Aorta (tissue), 5 donors: ENCODE results near the gene AGRN. TPM values are rescaled to one million over a fixed set of nuclear protein-coding genes. Genes with fewer than 3 reads are reported as not detected.
A peak's percentile ranks its signal among the peaks of the same experiment; 100 is the strongest.
"Not testable (repeated sequence)": the region's sequence is repeated elsewhere in the genome, so short reads cannot be mapped to it uniquely, and the experiment has no call there.

Experiments used
- ATAC-seq: fragments of 200-7000 bp; cut with Tn5 transposase; one replicate; pipeline ENCODE4 v1.9.1; 2022; ENCODE audit warnings: moderate library complexity; ENCODE audit not compliant: low FRiP score
- DNase-seq, 2 donors: peaks; one replicate each; pipeline ENCODE4 v3.0.0-alpha.2; 2020
- H3K27ac ChIP-seq, 2 donors: one replicate each; pipeline ENCODE4 v1.5.1; 2013; ENCODE audit warnings: low read length in 2 of 2, mild to moderate bottlenecking in 2 of 2, moderate library complexity in 2 of 2, control low read depth in 1 of 2, inconsistent platforms in 1 of 2, low read depth in 1 of 2
- H3K27me3 ChIP-seq, 2 donors: one replicate each; pipeline ENCODE4 v1.6.1; 2013; ENCODE audit warnings: control low read depth in 1 of 2, low read length in 1 of 2, mild to moderate bottlenecking in 1 of 2, moderate library complexity in 1 of 2; ENCODE audit not compliant: insufficient read depth in 2 of 2, control insufficient read depth in 1 of 2
- H3K36me3 ChIP-seq, 2 donors: one replicate each; pipeline ENCODE4 v1.6.1; 2013; ENCODE audit warnings: control low read depth in 1 of 2, low read length in 1 of 2, mild to moderate bottlenecking in 1 of 2; ENCODE audit not compliant: insufficient read depth in 2 of 2, control insufficient read depth in 1 of 2
- H3K4me1 ChIP-seq, 2 donors: one replicate each; pipeline ENCODE4 v1.6.1; 2013; ENCODE audit warnings: low read length in 2 of 2, control low read depth in 1 of 2, mild to moderate bottlenecking in 1 of 2, moderate library complexity in 1 of 2; ENCODE audit not compliant: insufficient read depth in 2 of 2, control insufficient read depth in 1 of 2
- H3K4me3 ChIP-seq, 2 donors: one replicate each; pipeline ENCODE4 v1.5.1; 2013; ENCODE audit warnings: low read length in 2 of 2, control low read depth in 1 of 2, mild to moderate bottlenecking in 1 of 2
- H3K9me3 ChIP-seq: one replicate; pipeline ENCODE4 v1.6.1; 2013; ENCODE audit warnings: mild to moderate bottlenecking, low read length; ENCODE audit not compliant: control insufficient read depth
- WGBS, 2 donors: extraction: QIAGEN DNeasy Blood & Tissue Kit; methylation state at CpG; one replicate each; pipeline ENCODE4 v1.1.7; 2013; 5-methylcytosine and 5-hydroxymethylcytosine counted together
- intact Hi-C, 2 donors: fragments of 100-400 bp; cut with DNase I; formaldehyde crosslinking; loops; one replicate each; pipeline versions ENCODE4 v1.14.2 to v1.15.0; 2022
- polyA plus RNA-seq, 2 donors: library from polyadenylated mRNA; stranded (reverse); fragments of 200-250 nt; gene quantifications; one replicate each; pipeline ENCODE4 v1.2.3, GENCODE V29; 2013
- total RNA-seq, 2 donors: library from RNA; stranded (reverse); fragmentation: NEBNext Ultra II Directional; extraction: Animal tissue kit (Norgen Biotek cat#: 25700); gene quantifications; one replicate each; pipeline ENCODE4 v1.2.1, GENCODE V29; 2021
- donor health status: healthy with polysubstance abuse.
- donor health status: Bipolar disorder and iron deficiency.
- donor health status: DM: no; HTN: no; CAD: no.
- donor health status: DM: no; HTN: no; CAD: no.
- donor health status: DM: yes; HTN: yes; CAD: no.

AGRN gene
- total and polyA plus RNA-seq, 4 donors = 4.3 to 38.6 (median 22.6) TPM

DNA sequence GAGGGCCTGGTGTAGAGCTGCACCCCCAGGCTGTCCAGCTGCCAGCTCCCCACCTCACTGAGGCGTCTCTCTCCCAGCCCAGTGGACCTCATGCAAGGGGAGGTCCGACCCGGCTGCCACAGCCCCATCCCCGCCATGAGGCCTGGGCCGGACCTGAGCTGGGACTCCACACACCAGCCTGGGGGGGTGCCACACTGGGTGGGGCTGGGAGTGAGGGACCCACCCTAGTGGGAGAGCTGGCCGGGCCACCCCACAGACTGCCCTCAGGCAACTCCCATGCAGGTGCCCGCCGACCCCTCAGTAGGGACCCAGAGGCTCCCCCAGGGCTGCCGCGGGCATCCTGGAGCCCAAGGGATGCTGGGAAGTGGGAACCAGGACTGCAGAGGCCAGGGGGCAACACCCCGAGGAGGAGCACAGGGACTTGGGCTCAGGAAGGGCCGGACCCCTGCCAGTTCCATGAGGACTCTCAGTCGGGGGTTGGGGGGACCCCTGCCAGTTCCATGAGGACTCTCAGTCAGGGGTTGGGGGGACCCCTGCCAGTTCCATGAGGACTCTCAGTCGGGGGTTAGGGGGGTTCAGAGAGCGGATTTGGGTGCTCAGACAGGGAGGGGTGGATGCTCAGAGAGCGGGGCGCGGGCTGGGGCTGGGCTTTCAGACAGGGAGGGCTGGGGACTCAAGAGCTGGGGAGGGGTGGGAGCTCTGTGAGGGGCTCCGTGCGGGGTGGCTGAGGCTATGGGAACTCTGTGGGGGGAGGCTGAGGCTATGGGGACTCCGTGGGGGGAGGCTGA lies 55.4 kb downstream of the AGRN start:
- no peak overlapping the region for H3K4me3 ChIP-seq
- H3K27me3 ChIP-seq = no peaks in the 10 kb centered on the region
- ATAC-seq (no peak), DNase-seq (peak; percentile 41 to 74)
- WGBS, 2 donors = 59 to 61% methylated on average over 17 to 21 of the region's 21 CpGs
- no peak overlapping the region for H3K27ac ChIP-seq
- H3K36me3 ChIP-seq = no peaks in the 10 kb centered on the region
- intact Hi-C loops = no loop called here
- H3K4me1 ChIP-seq = no peaks in the 10 kb centered on the region
- no peaks in the 10 kb centered on the region for H3K9me3 ChIP-seq

DNA sequence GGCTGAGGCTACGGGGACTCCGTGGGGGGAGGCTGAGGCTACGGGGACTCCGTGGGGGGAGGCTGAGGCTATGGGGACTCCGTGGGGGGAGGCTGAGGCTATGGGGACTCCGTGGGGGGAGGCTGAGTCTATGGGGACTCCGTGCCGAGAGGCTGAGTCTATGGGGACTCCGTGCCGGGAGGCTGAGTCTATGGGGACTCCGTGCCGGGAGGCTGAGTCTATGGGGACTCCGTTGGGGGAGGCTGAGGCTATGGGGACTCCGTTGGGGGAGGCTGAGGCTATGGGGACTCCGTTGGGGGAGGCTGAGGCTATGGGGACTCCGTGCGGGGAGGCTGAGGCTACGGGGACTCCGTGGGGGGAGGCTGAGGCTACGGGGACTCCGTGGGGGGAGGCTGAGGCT lies 57.5 kb downstream of the AGRN start:
- not testable (repeated sequence) for DNase-seq

DNA sequence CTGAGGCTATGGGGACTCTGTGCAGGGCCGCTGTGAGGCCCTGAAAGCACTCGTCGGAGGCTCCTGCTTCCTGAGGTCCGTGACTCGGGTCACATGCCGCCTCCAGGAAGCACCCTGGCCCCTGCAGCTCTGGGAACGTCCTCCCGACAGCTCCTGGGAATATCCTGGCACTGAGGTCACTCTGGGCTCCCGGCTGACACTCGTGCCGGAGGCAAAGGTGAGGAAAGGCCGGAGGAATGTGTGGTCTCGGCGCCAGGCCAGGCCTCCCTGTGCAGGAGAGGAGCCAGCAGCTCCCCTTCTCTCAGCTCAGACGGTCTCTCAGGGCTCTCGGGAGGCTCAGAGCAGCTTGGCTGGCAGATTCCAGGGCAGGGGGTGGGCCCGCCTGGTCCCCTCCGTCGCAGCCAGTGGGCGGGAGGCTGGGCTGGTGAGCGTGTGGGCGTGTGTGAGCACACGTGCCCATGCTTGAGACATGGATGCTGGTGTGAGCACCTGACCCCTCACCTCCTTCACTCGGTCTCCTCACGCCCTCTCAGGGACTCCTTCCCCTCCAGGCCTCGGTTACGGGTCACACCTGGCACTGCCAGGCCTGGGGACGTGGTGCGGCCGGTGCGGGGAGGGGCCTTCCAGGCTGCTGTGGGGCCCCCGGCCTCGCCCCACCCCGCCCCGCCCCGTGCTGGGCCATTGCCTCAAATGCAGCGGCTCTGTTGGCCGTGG lies 59.6 kb downstream of the AGRN start:
- Histone ChIP-seq H3K4me1 (no peaks in the 10 kb centered on the region), H3K4me3 (no peak overlapping the region), H3K27me3 (no peaks in the 10 kb centered on the region), H3K36me3 (no peaks in the 10 kb centered on the region), H3K27ac (no peak overlapping the region), H3K9me3 (no peaks in the 10 kb centered on the region)
- DNase-seq = peak; percentile 62 to 84
- ATAC-seq = peak; percentile 73
- intact Hi-C loops = no loop called here
- WGBS, 2 donors = 0 to 1% methylated on average over 28 to 38 of the region's 38 CpGs

More for the DNA sequence above, 57.5 kb downstream of the AGRN start:
- H3K9me3 ChIP-seq, H3K27ac ChIP-seq, ATAC-seq, H3K27me3 ChIP-seq, intact Hi-C loops, H3K36me3 ChIP-seq, H3K4me3 ChIP-seq, H3K4me1 ChIP-seq: not testable (repeated sequence)
- 21 to 75% methylated on average over 6 to 9 of the region's 21 CpGs for WGBS, 2 donors

DNA sequence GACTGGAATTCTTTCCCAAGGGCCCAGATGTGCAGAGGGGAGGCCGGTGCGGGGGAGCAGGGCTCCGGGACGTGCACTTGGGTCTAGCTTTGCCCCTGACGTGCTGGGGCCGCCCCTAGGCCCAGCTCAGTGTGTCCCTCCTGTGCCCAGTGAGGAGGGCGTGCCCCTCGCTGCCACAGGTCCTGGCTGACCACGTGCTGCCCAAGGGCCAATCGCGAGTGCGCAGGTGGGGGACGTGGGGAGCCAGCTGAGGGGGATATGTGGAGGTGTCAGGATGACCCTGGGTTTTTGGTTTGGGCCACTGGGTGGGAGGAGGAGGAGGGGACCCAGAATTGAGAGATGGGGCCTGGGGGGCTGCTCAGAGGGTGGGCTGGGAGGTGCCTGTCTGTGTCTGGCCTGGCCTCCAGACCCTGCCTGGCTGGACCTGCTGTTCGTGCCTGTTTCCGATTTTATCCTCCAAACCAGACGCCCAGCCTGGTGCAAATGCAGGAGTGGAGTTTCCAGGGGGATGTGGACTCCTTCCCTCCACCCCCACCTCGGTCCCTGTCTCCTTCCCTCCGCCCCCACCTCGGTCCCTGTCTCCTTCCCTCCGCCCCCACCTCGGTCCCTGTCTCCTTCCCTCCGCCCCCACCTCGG lies 60.3 kb downstream of the AGRN start:
- WGBS, 2 donors = 0 to 3% methylated on average over 15 to 20 of the region's 23 CpGs
- Histone ChIP-seq H3K9me3 (no peaks in the 10 kb centered on the region), H3K27me3 (no peaks in the 10 kb centered on the region), H3K4me3 (no peak overlapping the region), H3K4me1 (no peaks in the 10 kb centered on the region), H3K36me3 (no peaks in the 10 kb centered on the region), H3K27ac (no peak overlapping the region)
- ATAC-seq (peak; percentile 75), DNase-seq (peak; percentile 68 to 82)
- intact Hi-C loops = no loop called here

DNA sequence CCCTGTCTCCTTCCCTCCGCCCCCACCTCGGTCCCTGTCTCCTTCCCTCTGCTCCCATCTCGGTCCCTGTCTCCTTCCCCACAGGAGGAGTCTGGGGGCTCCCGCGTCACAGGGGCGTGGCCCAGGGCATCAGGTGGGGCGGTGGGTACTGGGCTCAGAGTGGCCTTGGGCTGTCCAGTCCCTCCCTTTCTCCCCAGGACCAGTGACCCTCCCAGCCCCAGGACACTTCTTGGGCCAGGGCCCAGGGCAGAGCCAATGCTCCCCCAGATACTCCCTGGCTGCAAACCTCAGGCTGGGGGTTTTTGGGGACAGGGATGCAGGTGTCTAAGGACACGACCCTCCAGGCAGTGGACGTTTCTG lies 61.0 kb downstream of the AGRN start:
- Histone ChIP-seq H3K27ac (no peak overlapping the region), H3K4me3 (no peak overlapping the region), H3K4me1 (no peaks in the 10 kb centered on the region), H3K36me3 (no peaks in the 10 kb centered on the region), H3K9me3 (no peaks in the 10 kb centered on the region), H3K27me3 (no peaks in the 10 kb centered on the region)
- WGBS, 2 donors = 74 to 78% methylated on average over 9 of the region's 9 CpGs
- peak in 1 of 2 donors; percentile 72 for DNase-seq
- intact Hi-C loops = no loop called here
- ATAC-seq = no peak

DNA sequence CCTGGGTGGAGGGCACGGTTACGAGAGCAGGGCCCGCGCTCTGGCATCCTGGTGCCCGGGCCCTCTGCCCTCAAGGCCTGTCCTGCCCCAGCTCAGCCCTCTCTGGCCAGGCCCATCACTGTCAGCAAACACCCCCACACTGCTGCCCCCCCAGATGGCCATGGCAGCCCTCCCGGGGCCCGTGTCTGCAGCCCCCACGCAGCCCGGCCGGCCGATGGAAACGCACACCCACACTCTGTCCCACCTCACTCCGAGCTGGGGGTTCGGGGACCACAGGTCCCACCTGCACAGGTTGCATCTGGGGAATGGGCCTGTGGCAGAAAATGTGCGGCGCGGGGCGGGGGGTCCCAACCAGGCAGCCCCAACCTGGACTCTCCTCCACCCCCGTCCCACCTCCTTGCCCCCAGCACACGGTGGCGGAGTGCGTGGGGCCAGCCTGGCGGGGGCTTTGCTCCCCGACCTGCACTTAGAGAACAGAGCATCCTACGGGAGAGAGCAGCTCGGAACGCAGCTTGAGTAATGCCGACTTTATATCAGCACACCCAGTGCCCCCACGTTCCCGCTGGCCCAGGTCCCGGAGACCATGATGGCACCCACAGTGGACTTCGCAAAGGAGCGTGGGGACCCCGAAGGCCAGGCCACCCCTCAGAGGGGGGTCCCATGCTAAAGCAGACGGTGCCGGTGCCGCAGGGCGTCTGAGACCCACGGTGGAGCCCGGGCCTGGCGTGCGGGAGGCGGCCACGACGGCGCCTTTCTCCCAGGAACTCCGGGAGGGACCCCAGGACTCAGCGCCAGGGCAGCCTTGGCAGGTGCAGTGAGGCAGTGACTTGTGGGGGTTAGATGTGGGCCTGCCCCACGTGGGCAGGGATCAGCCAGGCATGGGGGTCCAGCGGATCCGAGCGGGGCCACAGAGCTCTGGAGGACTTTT lies 61.7 kb downstream of the AGRN start:
- H3K4me1 ChIP-seq = no peaks in the 10 kb centered on the region
- intact Hi-C loops = no loop called here
- H3K27ac ChIP-seq = no peak overlapping the region
- no peak overlapping the region for H3K4me3 ChIP-seq
- WGBS, 2 donors = 90 to 92% methylated on average over 51 to 52 of the region's 52 CpGs
- H3K27me3 ChIP-seq = no peaks in the 10 kb centered on the region
- H3K36me3 ChIP-seq = no peaks in the 10 kb centered on the region
- H3K9me3 ChIP-seq = no peaks in the 10 kb centered on the region
- no peak for ATAC-seq
- peak; percentile 45 to 76 for DNase-seq

DNA sequence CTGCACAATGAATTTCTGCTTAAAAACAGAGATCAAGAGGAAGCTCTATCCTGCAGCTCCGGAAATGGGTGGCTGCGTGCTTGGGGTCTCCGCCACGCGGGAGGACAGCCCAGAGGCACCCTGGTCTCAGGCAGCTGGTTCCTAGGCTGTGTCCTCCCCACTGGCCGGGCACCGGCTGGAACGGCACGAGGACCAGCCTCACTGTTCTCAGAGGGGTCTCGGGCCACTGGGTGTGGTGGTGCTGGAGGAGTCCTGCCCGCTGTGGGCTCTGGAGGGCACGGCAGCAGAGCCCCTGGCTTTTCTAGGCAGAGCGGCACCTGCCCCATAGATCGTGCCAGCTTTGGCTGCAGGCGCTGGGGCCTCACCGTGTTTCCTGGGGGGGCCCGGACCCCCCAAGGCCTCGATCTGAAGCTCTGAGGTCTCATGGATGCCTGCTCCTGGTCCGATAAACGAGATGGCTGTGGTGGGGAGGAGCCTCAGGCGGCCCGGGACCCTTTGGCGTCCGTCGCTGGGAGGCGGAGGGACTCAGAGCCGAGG lies 62.4 kb downstream of the AGRN start:
- WGBS, 2 donors = 93% methylated on average over 27 of the region's 27 CpGs
- H3K27ac ChIP-seq = no peak overlapping the region
- peak in 1 of 2 donors; percentile 75 for DNase-seq
- no peaks in the 10 kb centered on the region for H3K4me1 ChIP-seq
- no peaks in the 10 kb centered on the region for H3K27me3 ChIP-seq
- no peaks in the 10 kb centered on the region for H3K36me3 ChIP-seq
- H3K4me3 ChIP-seq = no peak overlapping the region
- no peak for ATAC-seq
- no peaks in the 10 kb centered on the region for H3K9me3 ChIP-seq
- intact Hi-C loops = no loop called here
